ENCODE measurements around the gene PHOX2B. TPM values are rescaled to one million over a fixed set of nuclear protein-coding genes. Genes with fewer than 3 reads are reported as not detected.

Gene PHOX2B
- total and polyA plus RNA-seq, 2 of the 4 experiments (the other 2 are of a cell fraction) = not detected

DNA sequence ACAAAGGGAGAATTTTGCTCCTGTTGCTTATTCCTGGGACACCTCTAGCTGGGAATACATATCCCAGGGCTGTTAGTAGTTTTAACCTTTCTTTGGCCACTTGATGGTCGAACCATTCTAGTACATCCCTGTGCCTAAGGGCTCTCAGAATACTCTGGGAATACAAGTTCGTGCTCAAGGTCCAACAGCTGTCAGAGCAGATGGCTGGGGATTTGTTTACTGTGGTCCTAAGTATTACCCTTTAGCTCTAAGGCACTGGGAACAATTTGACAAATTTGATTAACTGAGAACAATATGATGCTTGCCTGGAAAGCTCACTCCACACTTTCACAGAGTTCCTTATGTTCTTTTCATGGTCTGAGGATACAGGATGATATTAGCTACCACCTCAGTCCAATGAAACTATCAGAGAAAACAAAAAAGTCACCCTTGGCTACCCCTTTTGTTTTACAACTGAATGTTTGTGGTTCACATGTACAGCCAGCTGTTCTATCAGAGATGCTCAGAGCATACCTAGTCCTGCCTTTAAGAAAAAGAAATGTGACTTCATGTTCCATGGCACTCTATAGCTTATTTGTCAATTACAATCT, 47.4 kb upstream of the PHOX2B start:
- Histone ChIP-seq H4K91ac (ENCODE audit: insufficient read depth, low read depth, low read length) (no peak overlapping the region), H2AFZ (replicated peaks; ENCODE audit: low read length, poor library complexity) (no peak overlapping the region), H4K20me1 (ENCODE audit: insufficient read depth, low read length) (no peaks in the 10 kb centered on the region), H3K4me2 (ENCODE audit: low read depth, low read length) (no peak overlapping the region), H2BK120ac (ENCODE audit: low read depth, low read length) (no peak overlapping the region), H3K4ac (ENCODE audit: low read depth, low read length) (no peak overlapping the region), H2BK5ac (ENCODE audit: low read depth, low read length, poor library complexity, severe bottlenecking) (no peak overlapping the region), H2AK5ac (ENCODE audit: low read depth, low read length) (no peak overlapping the region), H3K27me3 (ENCODE audit: control insufficient read depth, insufficient read depth, low read length) (peaks cover 13% of the 10 kb centered on the region), H3K4me3 (ENCODE audit: insufficient read depth, low read depth, low read length) (no peak overlapping the region), H3K56ac (ENCODE audit: extremely low read depth, insufficient read depth, low read length) (no peak overlapping the region), H2BK20ac (ENCODE audit: low read depth, low read length) (no peak overlapping the region), H3K36me3 (ENCODE audit: control insufficient read depth, insufficient read depth, low read length) (no peaks in the 10 kb centered on the region), H3K9me1 (ENCODE audit: insufficient read depth, low read length) (no peaks in the 10 kb centered on the region), H3K9me3 (ENCODE audit: control insufficient read depth, insufficient read depth, low read length) (no peaks in the 10 kb centered on the region), H3K4me1 (ENCODE audit: control insufficient read depth, insufficient read depth, low read length) (no peaks in the 10 kb centered on the region), H2BK15ac (ENCODE audit: low read depth, low read length) (no peak overlapping the region), H3K14ac (replicated peaks; ENCODE audit: low read depth, low read length) (no peak overlapping the region), H3K79me1 (ENCODE audit: low read depth in 1 of 2, low read length in 2 of 2) (no peaks in the 10 kb centered on the region), H3K18ac (ENCODE audit: low read depth, low read length) (no peak overlapping the region), H3K9ac (ENCODE audit: low read depth, low read length) (no peak overlapping the region), H4K5ac (ENCODE audit: low read depth, low read length) (no peak overlapping the region), H2AK9ac (replicated peaks; ENCODE audit: low read depth, low read length, poor library complexity) (no peak overlapping the region), H3K27ac (ENCODE audit: insufficient read depth, low read length) (no peak overlapping the region), H3K23ac (ENCODE audit: low read depth, low read length) (no peak overlapping the region), H4K8ac (ENCODE audit: low read depth in 2 of 2, low read length in 2 of 2) (no peak overlapping the region)
- dilution Hi-C loops (cut with HindIII; ENCODE audit: low sequenced_read_pairs, unreplicated experiment) = no loop called here
- ChIA-PET CTCF (no interaction called here), POLR2A (ENCODE audit: unreplicated experiment) (no interaction called here)
- no peak for ATAC-seq (ENCODE audit: low read depth)
- WGBS, 2 experiments (ENCODE audit: extremely low coverage in 2 of 2, insufficient read length in 1 of 2) = no CpG with 5 or more reads among the region's 2 CpGs
- BruUV-seq (replicated peaks) = no TSS peak
- DNase-seq = no peak
- TF ChIP-seq SMC3 (IDR thresholded peaks at IDR 0.05; ENCODE audit: low read depth, low read length) (no peak), MXI1 (IDR thresholded peaks at IDR 0.05; ENCODE audit: borderline replicate concordance, low read depth, low read length) (no peak)
- TF ChIP-seq, protein P1, sequence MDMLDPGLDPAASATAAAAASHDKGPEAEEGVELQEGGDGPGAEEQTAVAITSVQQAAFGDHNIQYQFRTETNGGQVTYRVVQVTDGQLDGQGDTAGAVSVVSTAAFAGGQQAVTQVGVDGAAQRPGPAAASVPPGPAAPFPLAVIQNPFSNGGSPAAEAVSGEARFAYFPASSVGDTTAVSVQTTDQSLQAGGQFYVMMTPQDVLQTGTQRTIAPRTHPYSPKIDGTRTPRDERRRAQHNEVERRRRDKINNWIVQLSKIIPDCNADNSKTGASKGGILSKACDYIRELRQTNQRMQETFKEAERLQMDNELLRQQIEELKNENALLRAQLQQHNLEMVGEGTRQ (IDR thresholded peaks at IDR 0.05; ENCODE audit: low read depth, low read length) = no peak
- intact Hi-C loops (cut with micrococcal nuclease) = no loop called here
- in situ Hi-C loops (cut with MboI; ENCODE audit: low sequenced_read_pairs) = no loop called here

All from IMR-90 (cell line).